Ovary (tissue), 9 donors: ENCODE results near the gene ZIM2. TPM values are rescaled to one million over a fixed set of nuclear protein-coding genes. Genes with fewer than 3 reads are reported as not detected.

ENCODE experiments used
- DNase-seq, 5 donors: peaks; one replicate each; pipeline ENCODE4 v3.0.0-alpha.2; 2019 to 2020
- H3K27ac ChIP-seq, 2 donors: fragments of 200-600 bp; one replicate each; pipeline versions ENCODE4 v1.5.1 to v1.8.0; 2019 to 2022
- H3K27me3 ChIP-seq: fragments of 200-600 bp; one replicate; pipeline ENCODE4 v1.8.0; 2022
- H3K36me3 ChIP-seq: fragments of 200-600 bp; sonication (generic); one replicate; pipeline ENCODE4 v1.5.1; 2019
- H3K4me1 ChIP-seq: one replicate; pipeline ENCODE4 v1.8.1; 2013; ENCODE audit warnings: mild to moderate bottlenecking, moderate library complexity; ENCODE audit not compliant: insufficient read depth
- H3K4me3 ChIP-seq: fragments of 200-600 bp; sonication (generic); one replicate; pipeline ENCODE4 v1.5.1; 2017
- H3K9me3 ChIP-seq, 2 donors: fragments of 200-600 bp in 1 of 2; sonication (generic) in 1 of 2; one replicate each; pipeline versions ENCODE4 v1.5.1 to v1.8.1; 2013 to 2019; ENCODE audit warnings: mild to moderate bottlenecking in 1 of 2, moderate library complexity in 1 of 2
- EP300 ChIP-seq: sonication (generic); formaldehyde crosslinking; IDR thresholded peaks from one replicate; pipeline ENCODE4 v1.6.1; 2017; ENCODE audit warnings: antibody characterized with exemption
- POLR2A ChIP-seq: fragments of 450-650 bp; IDR thresholded peaks from one replicate; pipeline ENCODE4 v1.6.1; 2017; ENCODE audit warnings: antibody characterized with exemption, mild to moderate bottlenecking, moderate library complexity
- WGBS, 3 donors: extraction: QIAGEN DNeasy Blood & Tissue Kit in 1 of 3; methylation state at CpG; one replicate each; pipeline versions ENCODE4 v1.1.5 to v1.1.7; 2013 to 2017; 5-methylcytosine and 5-hydroxymethylcytosine counted together
- intact Hi-C, 4 donors: fragments of 100-400 bp; cut with DNase I; formaldehyde crosslinking; loops; one replicate each; pipeline versions ENCODE4 v1.11.0 to v1.15.1; 2022 to 2023
- polyA plus RNA-seq, 2 donors: library from polyadenylated mRNA; stranded (reverse); fragments of 200-250 nt in 1 of 2; fragments of 350-450 nt in 1 of 2; fragmentation: Illumina TruSeq in 1 of 2; extraction: RNeasy Lipid Tissue Mini Kit (QIAGEN cat#74804) in 1 of 2; gene quantifications; one replicate each; pipeline ENCODE4 v1.2.3, GENCODE V29; 2013 to 2014
- total RNA-seq, 7 donors: library from RNA; depleted of rRNA in 2 of 7; stranded (reverse); fragments of >200 nt in 2 of 7; fragmentation: NEBNext Ultra II Directional in 3 of 7; extraction: Animal tissue kit (Norgen Biotek cat#: 25700) in 3 of 7; gene quantifications; one replicate each; pipeline versions ENCODE4 v1.1.0 to v1.2.4, GENCODE V29; 2016 to 2023
- TF ChIP-seq, protein P1 (sequence below), 3 donors: fragments of 450-650 bp in 2 of 3; fragments of 200-600 bp in 1 of 3; IDR thresholded peaks; one replicate each; pipeline versions ENCODE4 v1.5.1 to v1.8.0; 2016 to 2022; ENCODE audit warnings: antibody characterized with exemption in 3 of 3, mild to moderate bottlenecking in 1 of 3
- donor health status: DM: no; HTN: no; CAD: no; lungs with moderate emphysema.
- donor health status: DM: no; HTN: no; CAD: no.
- donor health status: Bipolar disorder and iron deficiency.
- donor health status: DM: yes; HTN: yes; CAD: no.
- donor health status: DM: no; HTN: no; CAD: no.
- donor health status: DM: yes; HTN: yes; CAD: no.

ZIM2 gene
- total and polyA plus RNA-seq, 9 donors: 2.2 to 34.2 (median 19.3) TPM

DNA sequence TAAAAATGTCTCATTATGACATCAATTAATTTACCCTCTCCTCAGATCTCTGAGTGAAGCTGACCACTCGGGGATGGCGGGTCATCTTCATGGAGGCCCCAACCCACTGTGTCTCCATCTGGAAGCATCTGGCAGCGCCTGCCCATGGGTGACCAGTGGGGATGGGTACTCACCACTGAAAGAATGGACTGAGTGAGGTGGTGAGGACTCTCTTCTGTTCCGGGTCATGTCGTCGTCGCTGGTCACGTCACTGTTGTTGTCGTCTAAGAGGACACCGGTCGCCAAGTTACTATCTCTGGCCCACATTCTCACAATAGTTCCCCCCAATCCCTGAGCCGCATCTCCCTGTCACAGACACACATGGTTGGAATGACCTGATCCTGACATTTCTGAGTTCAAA is 17.1 kb downstream of the ZIM2 start:
- peaks cover 7% of the 10 kb centered on the region for H3K4me1 ChIP-seq
- no peaks in the 10 kb centered on the region for H3K36me3 ChIP-seq
- H3K27me3 ChIP-seq: no peaks in the 10 kb centered on the region
- no peak overlapping the region for H3K4me3 ChIP-seq
- H3K27ac ChIP-seq: no peak overlapping the region
- DNase-seq: no peak
- intact Hi-C loops: loop anchor here in 2 of 4 donors (10.0 kb wide), 2 partner anchors 49 to 69 kb away; no protein-coding TSS in a partner anchor
- 77 to 90% (median 85%) methylated on average over 12 of the region's 12 CpGs for WGBS, 3 donors
- TF ChIP-seq EP300 (no peak), POLR2A (no peak)
- TF ChIP-seq, protein P1, sequence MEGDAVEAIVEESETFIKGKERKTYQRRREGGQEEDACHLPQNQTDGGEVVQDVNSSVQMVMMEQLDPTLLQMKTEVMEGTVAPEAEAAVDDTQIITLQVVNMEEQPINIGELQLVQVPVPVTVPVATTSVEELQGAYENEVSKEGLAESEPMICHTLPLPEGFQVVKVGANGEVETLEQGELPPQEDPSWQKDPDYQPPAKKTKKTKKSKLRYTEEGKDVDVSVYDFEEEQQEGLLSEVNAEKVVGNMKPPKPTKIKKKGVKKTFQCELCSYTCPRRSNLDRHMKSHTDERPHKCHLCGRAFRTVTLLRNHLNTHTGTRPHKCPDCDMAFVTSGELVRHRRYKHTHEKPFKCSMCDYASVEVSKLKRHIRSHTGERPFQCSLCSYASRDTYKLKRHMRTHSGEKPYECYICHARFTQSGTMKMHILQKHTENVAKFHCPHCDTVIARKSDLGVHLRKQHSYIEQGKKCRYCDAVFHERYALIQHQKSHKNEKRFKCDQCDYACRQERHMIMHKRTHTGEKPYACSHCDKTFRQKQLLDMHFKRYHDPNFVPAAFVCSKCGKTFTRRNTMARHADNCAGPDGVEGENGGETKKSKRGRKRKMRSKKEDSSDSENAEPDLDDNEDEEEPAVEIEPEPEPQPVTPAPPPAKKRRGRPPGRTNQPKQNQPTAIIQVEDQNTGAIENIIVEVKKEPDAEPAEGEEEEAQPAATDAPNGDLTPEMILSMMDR (IDR thresholded peaks at IDR 0.05): no peak
- H3K9me3 ChIP-seq: no peaks in the 10 kb centered on the region

DNA sequence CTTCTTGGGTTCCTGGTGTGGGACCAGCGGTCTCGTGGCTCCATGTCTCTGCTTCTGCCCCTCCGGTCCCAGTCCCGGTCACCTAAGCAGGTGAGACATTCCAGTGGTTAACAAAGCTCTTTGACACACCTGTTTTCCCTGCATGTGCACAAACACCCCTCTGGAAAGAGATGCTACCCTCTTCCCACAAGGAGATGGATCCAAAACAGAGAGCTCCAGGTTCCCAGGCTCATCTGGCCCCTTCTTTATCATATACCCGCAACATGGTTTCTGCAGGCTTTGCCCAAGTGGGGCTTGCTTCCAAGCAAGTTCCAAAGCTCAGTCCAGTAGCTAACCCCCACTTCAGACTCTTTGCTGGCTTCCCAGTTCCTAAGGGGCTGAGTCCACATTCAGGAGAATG is 17.8 kb downstream of the ZIM2 start:
- no peaks in the 10 kb centered on the region for H3K9me3 ChIP-seq
- H3K27me3 ChIP-seq: no peaks in the 10 kb centered on the region
- WGBS, 3 donors: 90 to 93% (median 92%) methylated on average over 5 of the region's 5 CpGs
- H3K4me3 ChIP-seq: no peak overlapping the region
- peaks cover 7% of the 10 kb centered on the region for H3K4me1 ChIP-seq
- H3K36me3 ChIP-seq: no peaks in the 10 kb centered on the region
- DNase-seq: no peak
- intact Hi-C loops: loop anchor here in 2 of 4 donors (10.0 kb wide), 2 partner anchors 48 to 68 kb away; no protein-coding TSS in a partner anchor
- TF ChIP-seq POLR2A: no peak
- TF ChIP-seq, protein P1 (IDR thresholded peaks at IDR 0.05): no peak
- H3K27ac ChIP-seq: no peak overlapping the region

DNA sequence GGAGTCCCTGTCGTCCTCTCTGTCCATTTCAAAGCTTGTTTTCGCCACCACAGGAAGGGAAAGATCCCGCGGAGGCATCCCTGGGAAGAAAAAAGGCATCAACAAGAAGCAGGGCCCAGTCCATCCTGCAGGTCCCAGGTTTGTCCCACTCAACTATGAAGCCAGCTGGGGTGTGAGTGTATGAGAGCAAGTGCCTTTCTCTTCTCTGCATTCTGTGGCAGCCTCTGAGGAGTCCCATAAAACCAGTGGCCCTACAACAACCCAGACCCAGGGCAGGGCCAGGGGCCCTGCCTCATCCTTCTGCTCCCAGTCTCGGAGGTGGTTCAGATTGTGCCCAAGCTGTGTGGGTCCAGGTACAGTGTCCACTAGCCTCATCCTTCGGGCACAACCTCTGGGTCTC is 18.9 kb downstream of the ZIM2 start:
- WGBS, 3 donors: 78 to 86% (median 84%) methylated on average over 6 of the region's 6 CpGs
- Histone ChIP-seq H3K27me3 (no peaks in the 10 kb centered on the region), H3K36me3 (no peaks in the 10 kb centered on the region), H3K27ac (no peak overlapping the region), H3K4me1 (peaks cover 7% of the 10 kb centered on the region), H3K9me3 (no peaks in the 10 kb centered on the region), H3K4me3 (no peak overlapping the region)
- no peak for DNase-seq
- TF ChIP-seq POLR2A (no peak), EP300 (no peak)
- TF ChIP-seq, protein P1 (IDR thresholded peaks at IDR 0.05): no peak
- intact Hi-C loops: loop anchor here in 2 of 4 donors (10.0 kb wide), 2 partner anchors 47 to 67 kb away; no protein-coding TSS in a partner anchor

DNA sequence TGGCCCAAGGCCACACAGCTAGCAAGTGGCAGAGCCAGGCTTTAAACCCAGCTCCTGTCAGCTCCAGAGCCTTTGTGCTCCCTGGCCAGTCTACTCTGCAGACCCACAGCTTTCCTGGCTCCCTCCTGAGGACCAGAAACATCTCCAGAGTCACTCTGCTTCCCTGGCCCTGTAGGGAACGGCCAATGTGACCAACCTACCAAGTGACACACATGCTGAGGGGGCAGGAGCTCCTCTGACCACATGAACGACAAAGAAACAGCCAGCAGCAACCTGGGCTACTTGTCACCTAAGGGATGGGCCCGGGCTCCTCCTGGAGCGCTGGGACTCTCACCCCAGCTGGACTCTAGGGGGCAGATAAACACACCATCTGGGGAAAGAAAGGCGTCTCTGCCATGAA is 19.3 kb downstream of the ZIM2 start:
- intact Hi-C loops: loop anchor here in 2 of 4 donors (10.0 kb wide), 2 partner anchors 46 to 66 kb away; no protein-coding TSS in a partner anchor
- no peaks in the 10 kb centered on the region for H3K27me3 ChIP-seq
- H3K4me3 ChIP-seq: no peak overlapping the region
- H3K4me1 ChIP-seq: peaks cover 7% of the 10 kb centered on the region
- 80 to 84% (median 82%) methylated on average over 5 of the region's 5 CpGs for WGBS, 3 donors
- TF ChIP-seq POLR2A (no peak), EP300 (no peak)
- TF ChIP-seq, protein P1 (IDR thresholded peaks at IDR 0.05): no peak
- DNase-seq: no peak
- H3K9me3 ChIP-seq: no peaks in the 10 kb centered on the region
- no peaks in the 10 kb centered on the region for H3K36me3 ChIP-seq
- H3K27ac ChIP-seq: no peak overlapping the region
